Endodermal cell (in vitro differentiated cells): Measurements from ENCODE around the gene WDFY2. TPM values are rescaled to one million over a fixed set of nuclear protein-coding genes. Genes with fewer than 3 reads are reported as not detected.

Experiments used
- DNase-seq: peaks from one replicate; pipeline ENCODE4 v3.0.0-alpha.2; 2017
- H3K27ac ChIP-seq: 2 replicates; pipeline ENCODE4 v1.5.1; 2013; ENCODE audit warnings: mild to moderate bottlenecking, low read depth, low read length, moderate library complexity
- H3K27me3 ChIP-seq: 2 replicates; pipeline ENCODE4 v1.6.1; 2013; ENCODE audit warnings: mild to moderate bottlenecking, low read length, moderate library complexity; ENCODE audit not compliant: insufficient read depth, control insufficient read depth, poor library complexity, severe bottlenecking
- H3K36me3 ChIP-seq: 2 replicates; pipeline ENCODE4 v1.7.0; 2013; ENCODE audit warnings: mild to moderate bottlenecking, low read length, moderate library complexity; ENCODE audit not compliant: control insufficient read depth, insufficient read depth
- H3K4me1 ChIP-seq: one replicate; pipeline ENCODE4 v1.7.0; 2013; ENCODE audit warnings: low read length; ENCODE audit not compliant: control insufficient read depth, insufficient read depth
- H3K4me3 ChIP-seq: 2 replicates; pipeline ENCODE4 v1.5.1; 2013; ENCODE audit warnings: mild to moderate bottlenecking, low read length, moderate library complexity
- H3K9ac ChIP-seq: 2 replicates; pipeline ENCODE4 v1.6.1; 2013; ENCODE audit warnings: mild to moderate bottlenecking, low read length, moderate library complexity; ENCODE audit not compliant: poor library complexity, severe bottlenecking; ENCODE audit errors: extremely low read depth
- H3K9me3 ChIP-seq: 2 replicates; pipeline ENCODE4 v1.6.1; 2013; ENCODE audit warnings: mild to moderate bottlenecking, low read length, moderate library complexity; ENCODE audit not compliant: control insufficient read depth
- H3K27ac Mint-ChIP-seq: 2 replicates; pipeline ENCODE4 v1.8.0; 2020; ENCODE audit warnings: mixed read lengths
- H3K27me3 Mint-ChIP-seq: 2 replicates; pipeline ENCODE4 v1.8.0; 2021; ENCODE audit warnings: mild to moderate bottlenecking, mixed read lengths; ENCODE audit not compliant: insufficient read depth
- H3K36me3 Mint-ChIP-seq: 2 replicates; pipeline ENCODE4 v1.8.0; 2020; ENCODE audit warnings: low read depth, mixed read lengths
- H3K4me1 Mint-ChIP-seq: 2 replicates; pipeline ENCODE4 v1.8.0; 2020; ENCODE audit warnings: mixed read lengths
- H3K4me3 Mint-ChIP-seq: 2 replicates; pipeline ENCODE4 v1.8.0; 2020; ENCODE audit warnings: mild to moderate bottlenecking, moderate library complexity, mixed read lengths
- H3K9me3 Mint-ChIP-seq: 2 replicates; pipeline ENCODE4 v1.8.0; 2020; ENCODE audit warnings: mild to moderate bottlenecking, mixed read lengths
- WGBS, 2 experiments: methylation state at CpG; one replicate each; pipeline versions ENCODE4 v1.1.5 to v1.1.7; 2013; ENCODE audit warnings: missing lambda C conversion rate in 2 of 2, mixed read lengths in 1 of 2; ENCODE audit not compliant: insufficient coverage in 1 of 2, insufficient read length in 1 of 2; 5-methylcytosine and 5-hydroxymethylcytosine counted together
- total RNA-seq, 2 donors: library from RNA; stranded (reverse); fragmentation: NEBNext Ultra II Directional in 1 of 2; extraction: Animal tissue kit (Norgen Biotek cat#: 25700) in 1 of 2; gene quantifications; 2 replicates in 1 of 2; 3 replicates in 1 of 2; pipeline ENCODE4 v1.2.1, GENCODE V29; 2021
- TF ChIP-seq, protein P1 (sequence below): fragments of 200-600 bp; sonication (generic); conservative IDR thresholded peaks from 2 replicates; pipeline ENCODE4 v1.5.0; 2021; ENCODE audit warnings: antibody characterized with exemption, mild to moderate bottlenecking

The WDFY2 gene
- total RNA-seq, 2 donors from 2014 or later: 20.6 to 28.0 TPM

DNA sequence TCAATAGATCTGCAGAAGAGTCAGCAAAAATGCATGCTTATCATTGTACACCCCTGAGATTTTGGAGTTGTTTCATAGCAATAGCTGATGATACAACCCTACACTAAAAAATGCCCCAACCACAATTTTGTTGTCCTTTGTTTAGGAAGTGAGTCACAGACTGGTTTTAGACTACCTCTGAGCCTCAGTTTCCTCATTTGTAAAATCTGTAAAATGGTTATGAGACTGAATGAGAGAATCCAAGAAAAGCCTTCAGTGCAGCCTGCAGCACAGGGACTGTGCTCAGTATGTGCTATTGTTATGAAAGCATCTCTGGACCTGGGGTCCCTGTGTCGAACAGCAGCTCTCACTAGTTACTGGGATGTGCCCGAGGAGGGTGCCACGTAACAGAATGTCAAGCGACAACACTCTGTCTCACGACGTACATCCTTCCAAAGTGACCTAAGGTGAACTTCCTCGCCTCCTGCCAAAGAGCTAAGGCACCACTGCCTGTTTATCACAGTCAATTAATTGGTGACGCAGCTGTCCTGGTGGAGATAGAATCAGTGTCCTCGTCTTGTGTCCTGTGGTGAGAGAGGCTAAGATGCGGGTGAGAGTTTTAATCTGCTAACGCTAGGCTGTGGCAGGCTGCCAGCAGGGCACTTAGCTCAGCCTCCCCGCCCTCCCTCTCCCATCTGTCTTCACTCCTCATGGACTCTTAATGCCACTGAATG, 201.6 kb downstream of the WDFY2 start:
- Mint-ChIP-seq H3K27me3 (no peaks in the 10 kb centered on the region), H3K4me1 (peaks cover 17% of the 10 kb centered on the region), H3K4me3 (no peak overlapping the region), H3K36me3 (peaks cover 9% of the 10 kb centered on the region), H3K27ac (peak overlapping the region; percentile 46), H3K9me3 (no peaks in the 10 kb centered on the region)
- Histone ChIP-seq H3K27me3 (no peaks in the 10 kb centered on the region), H3K27ac (peak overlapping the region; percentile 82), H3K9me3 (no peaks in the 10 kb centered on the region), H3K9ac (no peak overlapping the region), H3K4me1 (peaks cover 6% of the 10 kb centered on the region), H3K4me3 (no peak overlapping the region), H3K36me3 (no peaks in the 10 kb centered on the region)
- peak; percentile 60 for DNase-seq
- TF ChIP-seq, protein P1, sequence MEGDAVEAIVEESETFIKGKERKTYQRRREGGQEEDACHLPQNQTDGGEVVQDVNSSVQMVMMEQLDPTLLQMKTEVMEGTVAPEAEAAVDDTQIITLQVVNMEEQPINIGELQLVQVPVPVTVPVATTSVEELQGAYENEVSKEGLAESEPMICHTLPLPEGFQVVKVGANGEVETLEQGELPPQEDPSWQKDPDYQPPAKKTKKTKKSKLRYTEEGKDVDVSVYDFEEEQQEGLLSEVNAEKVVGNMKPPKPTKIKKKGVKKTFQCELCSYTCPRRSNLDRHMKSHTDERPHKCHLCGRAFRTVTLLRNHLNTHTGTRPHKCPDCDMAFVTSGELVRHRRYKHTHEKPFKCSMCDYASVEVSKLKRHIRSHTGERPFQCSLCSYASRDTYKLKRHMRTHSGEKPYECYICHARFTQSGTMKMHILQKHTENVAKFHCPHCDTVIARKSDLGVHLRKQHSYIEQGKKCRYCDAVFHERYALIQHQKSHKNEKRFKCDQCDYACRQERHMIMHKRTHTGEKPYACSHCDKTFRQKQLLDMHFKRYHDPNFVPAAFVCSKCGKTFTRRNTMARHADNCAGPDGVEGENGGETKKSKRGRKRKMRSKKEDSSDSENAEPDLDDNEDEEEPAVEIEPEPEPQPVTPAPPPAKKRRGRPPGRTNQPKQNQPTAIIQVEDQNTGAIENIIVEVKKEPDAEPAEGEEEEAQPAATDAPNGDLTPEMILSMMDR: no peak
- 84 to 88% methylated on average over 10 to 12 of the region's 12 CpGs for WGBS, 2 experiments

DNA sequence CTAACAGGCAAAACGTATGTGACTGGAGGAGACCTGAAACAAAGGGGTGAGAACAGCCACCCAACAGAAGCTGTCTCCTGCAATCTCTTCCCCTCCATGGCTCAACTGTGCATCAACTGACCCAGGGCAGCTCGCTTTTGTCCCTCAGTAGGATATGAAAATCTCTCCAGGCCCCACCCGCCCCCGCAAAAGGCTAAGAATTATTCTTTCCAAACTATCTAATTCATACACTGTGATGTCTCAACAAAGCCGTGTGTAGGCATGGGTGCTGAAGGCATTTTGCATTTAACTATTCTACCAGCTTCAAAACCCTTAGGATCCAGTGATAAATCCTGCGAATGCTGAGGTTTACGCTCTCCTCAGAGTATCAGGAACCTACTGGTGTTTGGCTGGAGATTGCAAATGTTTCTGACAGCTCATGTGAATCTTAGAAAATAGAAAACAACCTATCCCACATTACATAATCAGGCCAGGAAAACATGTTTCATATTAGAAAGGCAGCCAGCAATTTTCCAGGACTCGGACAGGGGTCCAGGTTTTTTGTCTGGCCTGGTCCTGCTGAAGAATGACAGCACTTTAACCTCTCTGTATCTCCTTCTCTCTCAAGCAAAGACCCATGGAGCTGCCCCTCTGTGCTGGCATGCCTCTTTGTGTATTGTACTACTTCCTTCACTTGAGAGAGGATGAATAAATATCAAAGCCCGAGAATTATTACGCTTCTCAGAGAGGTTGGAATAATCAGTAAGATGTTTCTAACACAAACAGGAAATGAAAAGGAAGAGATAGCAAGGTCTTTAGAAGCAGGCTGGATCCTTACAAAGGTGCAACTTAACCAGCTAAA, 202.4 kb downstream of the WDFY2 start:
- no peak overlapping the region for H3K4me3 ChIP-seq
- no peaks in the 10 kb centered on the region for H3K9me3 ChIP-seq
- H3K4me3 Mint-ChIP-seq: no peak overlapping the region
- 86 to 91% methylated on average over 7 to 10 of the region's 10 CpGs for WGBS, 2 experiments
- H3K4me1 ChIP-seq: peaks cover 6% of the 10 kb centered on the region
- DNase-seq: no peak
- peaks cover 14% of the 10 kb centered on the region for H3K4me1 Mint-ChIP-seq
- no peak overlapping the region for H3K9ac ChIP-seq
- H3K36me3 Mint-ChIP-seq: peaks cover 9% of the 10 kb centered on the region
- peak overlapping the region; percentile 82 for H3K27ac ChIP-seq
- peak overlapping the region; percentile 46 for H3K27ac Mint-ChIP-seq
- no peaks in the 10 kb centered on the region for H3K36me3 ChIP-seq
- no peaks in the 10 kb centered on the region for H3K27me3 ChIP-seq
- H3K27me3 Mint-ChIP-seq: no peaks in the 10 kb centered on the region
- TF ChIP-seq, protein P1: no peak
- no peaks in the 10 kb centered on the region for H3K9me3 Mint-ChIP-seq

DNA sequence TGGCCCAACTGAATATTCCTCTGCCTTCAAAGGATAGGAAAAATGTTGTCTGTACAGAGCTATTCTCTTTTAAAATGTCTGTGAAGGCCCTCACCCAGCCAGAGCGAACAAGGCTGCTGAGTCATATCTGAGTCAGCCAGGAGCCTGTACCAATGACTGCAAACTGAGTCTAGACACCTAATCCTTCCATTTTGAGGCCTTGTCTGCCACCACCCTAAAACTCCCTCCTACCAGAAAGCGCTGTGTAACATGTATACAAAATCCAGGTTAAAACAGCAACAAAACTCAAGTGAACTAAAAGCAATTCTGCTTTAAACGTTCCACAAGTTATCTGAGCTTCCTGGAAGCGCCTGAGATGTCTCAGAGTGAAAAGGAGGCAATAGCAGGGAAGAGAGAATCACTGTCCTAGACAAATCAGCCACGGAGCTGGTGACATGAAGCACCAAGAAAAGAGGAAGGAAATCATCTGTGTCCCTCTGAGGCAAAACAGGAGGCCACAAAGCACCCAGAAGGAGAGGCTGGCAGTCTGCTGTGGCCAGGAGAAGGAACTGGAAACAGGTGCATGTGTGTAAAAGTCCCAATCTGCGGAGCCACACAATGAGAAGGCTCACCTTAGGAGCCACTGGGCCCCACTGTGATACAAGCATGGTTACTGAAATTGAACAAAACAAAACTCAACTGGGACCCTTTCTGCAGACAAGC, 209.5 kb downstream of the WDFY2 start:
- H3K36me3 Mint-ChIP-seq: peaks cover 14% of the 10 kb centered on the region
- H3K9me3 ChIP-seq: no peaks in the 10 kb centered on the region
- no peak overlapping the region for H3K27ac ChIP-seq
- no peak overlapping the region for H3K4me3 ChIP-seq
- H3K9ac ChIP-seq: no peak overlapping the region
- 93% methylated on average over 5 to 6 of the region's 6 CpGs for WGBS, 2 experiments
- no peak overlapping the region for H3K27ac Mint-ChIP-seq
- no peak overlapping the region for H3K4me3 Mint-ChIP-seq
- H3K36me3 ChIP-seq: no peaks in the 10 kb centered on the region
- H3K27me3 ChIP-seq: no peaks in the 10 kb centered on the region
- H3K9me3 Mint-ChIP-seq: no peaks in the 10 kb centered on the region
- H3K27me3 Mint-ChIP-seq: no peaks in the 10 kb centered on the region
- peaks cover 31% of the 10 kb centered on the region for H3K4me1 Mint-ChIP-seq
- TF ChIP-seq, protein P1: no peak
- DNase-seq: no peak
- peaks cover 22% of the 10 kb centered on the region for H3K4me1 ChIP-seq
